HT-29 (cell line): ENCODE results near the gene VSTM1. TPM values are rescaled to one million over a fixed set of nuclear protein-coding genes. Genes with fewer than 3 reads are reported as not detected.

Experiments used
- DNase-seq: peaks from one replicate; pipeline ENCODE4 v3.0.0-alpha.2; 2015; ENCODE audit warnings: low spot score
- small RNA-seq: library from RNA; depleted of rRNA; stranded (forward); fragments of <200 nt; gene quantifications from one replicate; pipeline ENCODE3, GENCODE V24; 2014
- total RNA-seq: library from RNA; depleted of rRNA; stranded (reverse); fragments of >200 nt; shearing (Covaris generic); gene quantifications from 2 replicates; pipeline ENCODE4 v1.2.3, GENCODE V29; 2014; rRNA removed

VSTM1 gene
- total RNA-seq, 1 experiment from 2014 or later = not detected

DNA sequence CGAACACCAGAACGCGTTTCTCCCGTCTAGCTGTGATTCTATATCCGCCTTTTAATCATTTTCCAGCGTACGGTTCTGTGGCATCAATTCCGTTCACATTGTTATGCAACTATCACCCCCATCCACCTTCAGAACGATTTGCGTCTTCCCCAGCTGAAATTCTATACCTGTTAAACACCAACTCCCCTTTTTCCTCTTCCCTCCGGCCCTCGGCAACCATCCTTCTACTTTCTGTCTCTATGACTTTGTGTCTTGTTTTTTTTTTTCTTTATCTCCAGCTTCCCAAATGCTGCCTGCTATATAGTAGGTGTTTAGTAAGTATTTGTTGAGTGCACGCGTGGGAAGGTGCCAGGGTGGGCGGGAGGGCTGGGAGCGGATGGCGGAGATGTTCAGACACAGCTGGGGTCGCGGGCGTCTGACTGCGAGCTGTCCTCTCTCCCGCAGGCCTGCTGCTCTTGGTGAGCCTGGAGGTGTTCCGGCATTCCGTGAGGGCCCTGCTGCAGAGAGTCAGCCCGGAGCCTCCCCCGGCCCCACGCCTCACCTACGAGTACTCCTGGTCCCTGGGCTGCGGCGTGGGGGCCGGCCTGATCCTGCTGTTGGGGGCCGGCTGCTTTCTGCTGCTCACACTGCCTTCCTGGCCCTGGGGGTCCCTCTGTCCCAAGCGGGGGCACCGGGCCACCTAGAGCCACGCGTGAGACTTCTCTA, 52.0 kb downstream of the VSTM1 start:
- DNase-seq = no peak

DNA sequence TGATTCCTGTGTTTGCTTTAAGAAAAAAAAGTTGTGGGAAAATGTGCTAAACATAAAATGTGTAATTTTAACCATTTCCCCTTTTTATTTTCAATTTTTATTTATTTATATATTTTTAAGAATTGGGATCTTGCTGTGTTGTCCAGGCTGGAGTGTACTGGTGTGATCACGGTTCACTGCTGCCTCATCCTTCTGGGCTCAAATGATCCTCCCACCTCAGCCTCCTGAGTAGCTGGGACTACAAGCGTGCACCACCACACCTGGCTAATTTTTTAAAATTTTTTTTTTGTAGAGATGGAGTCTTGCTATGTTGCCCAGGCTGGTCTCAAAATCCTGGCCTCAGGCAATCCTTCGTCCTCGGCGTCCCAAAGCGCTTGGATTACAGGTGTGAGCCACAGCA, 53.2 kb downstream of the VSTM1 start:
- no peak for DNase-seq

GRCh38 chr19:54009440-54009839, 54.3 kb downstream of the VSTM1 start:
- no peak for DNase-seq

GRCh38 chr19:54002495-54003315, 61.0 kb downstream of the VSTM1 start:
- DNase-seq = peak; percentile 58

DNA sequence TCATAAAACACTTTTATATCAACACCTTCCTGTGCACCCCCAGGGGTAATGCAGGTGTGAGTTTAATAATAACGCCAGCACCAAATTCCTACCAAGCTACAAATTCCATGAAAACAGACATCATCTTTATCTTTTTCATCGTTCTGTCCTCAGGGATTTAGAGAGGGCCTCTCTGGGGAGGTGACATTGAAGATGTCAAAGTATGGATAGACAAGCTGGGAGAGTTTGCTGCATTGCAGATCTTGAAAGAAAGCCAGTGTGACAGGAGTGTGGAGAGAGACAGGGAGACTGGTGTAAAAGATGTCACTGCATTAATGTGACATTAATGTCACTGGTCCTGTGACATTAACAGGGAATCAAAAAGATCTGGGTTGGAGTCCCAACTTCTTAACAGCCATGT, 62.2 kb downstream of the VSTM1 start:
- DNase-seq = no peak

DNA sequence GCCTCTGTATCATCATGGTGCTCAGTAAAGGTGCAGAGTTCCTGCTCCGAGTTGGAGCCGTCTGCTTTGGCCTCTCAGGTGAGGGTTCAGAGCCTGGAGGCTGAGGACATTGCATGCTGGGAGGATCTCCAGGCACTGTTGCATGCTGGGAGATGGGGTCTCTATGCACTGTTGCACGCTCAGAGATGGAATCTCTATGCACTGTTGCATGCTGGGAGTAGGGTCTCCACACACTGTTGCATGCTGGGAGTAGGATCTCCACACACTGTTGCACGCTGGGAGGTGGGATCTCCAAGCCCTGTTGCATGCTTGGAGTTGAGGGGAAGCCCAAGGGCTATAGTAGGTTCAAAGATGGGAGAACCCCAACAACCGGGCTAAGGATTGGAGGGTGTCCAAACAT, 64.0 kb downstream of the VSTM1 start:
- no peak for DNase-seq

DNA sequence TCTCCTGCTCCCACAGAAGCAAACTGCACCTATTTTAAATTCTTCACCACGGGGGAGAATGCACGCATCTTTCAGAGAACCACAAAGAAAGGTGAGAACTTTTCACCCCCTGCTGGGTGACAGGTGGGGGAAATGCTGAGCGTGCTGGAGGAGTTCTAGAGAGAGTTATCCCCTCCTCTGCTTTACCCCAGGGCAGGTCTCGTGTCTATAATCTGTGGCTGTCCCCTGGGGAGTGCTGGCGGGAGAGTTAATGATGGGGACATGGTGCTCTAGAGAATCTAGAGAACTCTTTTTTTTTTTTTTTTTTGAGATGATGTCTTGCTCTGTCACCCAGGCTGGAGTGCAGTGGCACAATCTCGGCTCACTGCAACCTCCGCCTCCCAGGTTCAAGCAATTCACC, 65.5 kb downstream of the VSTM1 start:
- no peak for DNase-seq

GRCh38 chr19:53994811-53995210, 68.9 kb downstream of the VSTM1 start:
- DNase-seq = no peak

DNA sequence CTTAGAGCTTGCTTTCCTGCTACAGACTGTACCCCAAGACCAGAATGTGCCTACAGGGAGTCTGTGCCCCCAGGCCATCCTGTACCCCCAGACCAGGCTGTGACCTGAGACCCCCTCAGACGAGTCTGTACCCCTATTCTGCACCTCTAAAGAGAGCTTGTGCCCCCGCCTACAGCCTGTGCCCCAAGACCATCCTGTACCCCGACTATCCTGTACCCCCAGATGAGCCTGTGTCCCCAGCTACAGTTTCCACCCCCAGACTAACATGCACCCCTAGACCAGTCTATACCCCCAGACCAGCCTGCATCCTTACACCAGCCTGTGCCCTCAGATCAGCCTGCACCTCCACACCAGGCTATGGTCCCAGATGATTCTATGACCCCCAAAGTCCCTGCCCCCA, 70.2 kb downstream of the VSTM1 start:
- DNase-seq = no peak

DNA sequence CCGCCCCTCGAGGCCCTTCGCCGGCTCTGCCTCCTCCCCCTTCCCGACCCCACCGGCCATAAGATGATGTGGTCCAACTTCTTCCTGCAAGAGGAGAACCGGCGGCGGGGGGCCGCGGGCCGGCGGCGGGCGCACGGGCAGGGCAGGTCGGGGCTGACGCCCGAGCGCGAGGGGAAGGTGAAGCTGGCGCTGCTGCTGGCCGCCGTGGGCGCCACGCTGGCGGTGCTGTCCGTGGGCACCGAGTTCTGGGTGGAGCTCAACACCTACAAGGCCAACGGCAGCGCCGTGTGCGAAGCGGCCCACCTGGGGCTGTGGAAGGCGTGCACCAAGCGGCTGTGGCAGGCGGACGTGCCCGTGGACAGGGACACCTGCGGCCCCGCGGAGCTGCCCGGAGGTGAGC, 70.9 kb downstream of the VSTM1 start:
- no peak for DNase-seq

GRCh38 chr19:53992211-53992610, 71.5 kb downstream of the VSTM1 start:
- no peak for DNase-seq

GRCh38 chr19:53991224-53992113, 72.2 kb downstream of the VSTM1 start, which contains the start of gene CACNG6:
TSS of gene CACNG6 (plus strand) at chr19:53991637. CDS start at chr19:53992878, 1,241 bp downstream.
- peak; percentile 36 for DNase-seq

Small RNA genes lying within 50 kb of the gene (small RNA-seq; reads per million reads assigned to genes)
- not detected for gene AC012314.20

Other genes with a start within 250 kb of the VSTM1 start
- not detected in 2 replicates for gene NLRP12, start 239.6 kb downstream of the VSTM1 start, total RNA-seq
- 103 and 139 TPM in 2 replicates for gene MYADM, start 196.0 kb downstream of the VSTM1 start, total RNA-seq
- 0.03 and 0.05 TPM in 2 replicates for gene PRKCG, start 181.7 kb downstream of the VSTM1 start, total RNA-seq
- not detected in 2 replicates for gene CACNG7, start 154.6 kb downstream of the VSTM1 start, total RNA-seq
- 0.10 and 0.86 TPM in 2 replicates for gene CACNG8, start 101.0 kb downstream of the VSTM1 start, total RNA-seq
- 0.99 and 2.3 TPM in 2 replicates for gene CACNG6, start 72.3 kb downstream of the VSTM1 start, total RNA-seq
- gene TARM1, start 17.5 kb upstream of the VSTM1 start, total RNA-seq = not detected in 2 replicates
- 0.05 TPM in 1 of 2 replicates, not detected in the other for gene OSCAR, start 36.9 kb upstream of the VSTM1 start, total RNA-seq
- 133 and 176 TPM in 2 replicates for gene NDUFA3, start 39.0 kb upstream of the VSTM1 start, total RNA-seq
- 10.7 and 20.0 TPM in 2 replicates for gene TFPT, start 51.8 kb upstream of the VSTM1 start, total RNA-seq
- gene PRPF31, start 51.9 kb upstream of the VSTM1 start, total RNA-seq = 157 and 165 TPM in 2 replicates
- 38.9 and 40.0 TPM in 2 replicates for gene CNOT3, start 73.9 kb upstream of the VSTM1 start, total RNA-seq
- gene LENG1, start 95.8 kb upstream of the VSTM1 start, total RNA-seq = 12.9 and 14.9 TPM in 2 replicates
- 22.5 and 45.3 TPM in 2 replicates for gene TMC4, start 109.3 kb upstream of the VSTM1 start, total RNA-seq
- gene MBOAT7, start 125.7 kb upstream of the VSTM1 start, total RNA-seq = 266 and 285 TPM in 2 replicates
- gene TSEN34, start 127.4 kb upstream of the VSTM1 start, total RNA-seq = 234 and 255 TPM in 2 replicates
- 4,595 and 4,707 TPM in 2 replicates for gene RPS9, start 137.0 kb upstream of the VSTM1 start, total RNA-seq
- gene LILRB3, start 159.1 kb upstream of the VSTM1 start, total RNA-seq = not detected in 2 replicates
- gene LILRA6, start 178.9 kb upstream of the VSTM1 start, total RNA-seq = not detected in 2 replicates
- 0.08 TPM in 1 of 2 replicates, not detected in the other for gene LILRB5, start 193.4 kb upstream of the VSTM1 start, total RNA-seq
- not detected in 2 replicates for gene LILRB2, start 217.2 kb upstream of the VSTM1 start, total RNA-seq
- not detected in 2 replicates for gene LILRA5, start 249.3 kb upstream of the VSTM1 start, total RNA-seq